ENCODE measurements around the gene USP11.

DNA sequence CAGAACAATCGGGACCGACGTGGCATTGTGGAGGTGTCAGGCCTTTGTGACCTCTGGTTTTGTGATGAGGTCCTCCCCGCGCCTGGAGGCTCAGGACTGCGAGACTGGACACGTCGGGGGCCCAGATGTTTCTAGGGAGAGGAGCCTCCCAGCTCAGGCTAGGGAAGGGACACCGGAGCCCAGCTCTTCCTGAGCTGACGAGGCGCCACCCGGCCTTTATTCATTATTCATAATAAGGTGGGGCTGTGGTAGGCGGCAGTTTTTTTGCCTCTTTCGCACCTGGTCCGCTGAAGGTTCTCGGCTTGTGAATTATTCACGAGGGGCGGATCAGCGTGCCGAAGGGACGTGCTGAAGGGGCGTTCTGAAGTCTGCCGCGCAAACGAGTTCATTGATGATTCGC, 41.5 kb upstream of the USP11 start:
- TF ChIP-seq, protein P1, sequence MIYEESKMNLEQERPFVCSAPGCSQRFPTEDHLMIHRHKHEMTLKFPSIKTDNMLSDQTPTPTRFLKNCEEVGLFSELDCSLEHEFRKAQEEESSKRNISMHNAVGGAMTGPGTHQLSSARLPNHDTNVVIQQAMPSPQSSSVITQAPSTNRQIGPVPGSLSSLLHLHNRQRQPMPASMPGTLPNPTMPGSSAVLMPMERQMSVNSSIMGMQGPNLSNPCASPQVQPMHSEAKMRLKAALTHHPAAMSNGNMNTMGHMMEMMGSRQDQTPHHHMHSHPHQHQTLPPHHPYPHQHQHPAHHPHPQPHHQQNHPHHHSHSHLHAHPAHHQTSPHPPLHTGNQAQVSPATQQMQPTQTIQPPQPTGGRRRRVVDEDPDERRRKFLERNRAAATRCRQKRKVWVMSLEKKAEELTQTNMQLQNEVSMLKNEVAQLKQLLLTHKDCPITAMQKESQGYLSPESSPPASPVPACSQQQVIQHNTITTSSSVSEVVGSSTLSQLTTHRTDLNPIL (CRISPR knock-in tag; IDR thresholded peaks at IDR 0.05; ENCODE audit: low read depth) = no peak
- TF ChIP-seq ZFP30 (CRISPR knock-in tag; IDR thresholded peaks at IDR 0.05) = no peak
- TF ChIP-seq RARB (CRISPR knock-in tag; IDR thresholded peaks at IDR 0.05) = no peak
- no peak for TF ChIP-seq CSDC2 (CRISPR knock-in tag; IDR thresholded peaks at IDR 0.05)
- TF ChIP-seq SNAI2 (CRISPR knock-in tag; IDR thresholded peaks at IDR 0.05) = no peak
- TF ChIP-seq ZFP3 (CRISPR knock-in tag; IDR thresholded peaks at IDR 0.05) = no peak
- TF ChIP-seq ESRRG (CRISPR knock-in tag; IDR thresholded peaks at IDR 0.05) = no peak
- no peak for TF ChIP-seq TCF4 (CRISPR knock-in tag; IDR thresholded peaks at IDR 0.05; ENCODE audit: borderline replicate concordance)
- no peak for TF ChIP-seq ZNF8 (CRISPR knock-in tag; IDR thresholded peaks at IDR 0.05)
- TF ChIP-seq ZNF70 (CRISPR knock-in tag; IDR thresholded peaks at IDR 0.05) = no peak
- no peak for TF ChIP-seq ZNF565 (CRISPR knock-in tag; conservative IDR thresholded peaks at IDR 0.05; ENCODE audit: low read depth)

Measured in SK-N-SH treated with all-trans-retinoic acid at 6 μM for 48 hours (cell line).